22Rv1 (cell line): ENCODE measurements around the gene PFN3.

Source experiments
- ZFX ChIP-seq: fragments of 450-650 bp; IDR thresholded peaks from 2 replicates; pipeline ENCODE4 v1.6.1; 2017; ENCODE audit warnings: antibody characterized with exemption, borderline replicate concordance
- TF ChIP-seq, protein P1 (sequence below): fragments of 450-650 bp; IDR thresholded peaks from 2 replicates; pipeline ENCODE4 v1.5.1; 2017; ENCODE audit warnings: mild to moderate bottlenecking

DNA sequence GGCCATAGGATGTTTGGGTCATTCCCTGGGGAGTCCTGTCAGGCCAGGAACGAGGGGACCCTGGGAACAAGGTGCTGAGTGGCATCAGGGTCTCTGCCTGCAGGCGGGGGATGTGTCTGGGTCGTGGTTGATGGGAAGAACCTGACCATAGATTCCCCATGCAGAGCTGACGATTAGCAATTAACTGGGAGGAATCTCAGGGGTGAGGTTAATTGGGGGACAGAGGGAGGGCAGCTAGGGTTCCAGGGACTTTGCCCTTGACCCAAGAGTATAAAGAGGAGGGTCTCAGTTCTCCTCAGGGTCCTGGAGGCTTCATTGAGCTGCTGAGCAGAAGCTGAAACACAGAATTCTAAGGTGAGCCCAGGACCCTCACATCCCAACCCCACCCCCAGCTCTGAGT, 16.3 kb downstream of the PFN3 start, which contains the start of gene SLC34A1:
- TF ChIP-seq, protein P1, sequence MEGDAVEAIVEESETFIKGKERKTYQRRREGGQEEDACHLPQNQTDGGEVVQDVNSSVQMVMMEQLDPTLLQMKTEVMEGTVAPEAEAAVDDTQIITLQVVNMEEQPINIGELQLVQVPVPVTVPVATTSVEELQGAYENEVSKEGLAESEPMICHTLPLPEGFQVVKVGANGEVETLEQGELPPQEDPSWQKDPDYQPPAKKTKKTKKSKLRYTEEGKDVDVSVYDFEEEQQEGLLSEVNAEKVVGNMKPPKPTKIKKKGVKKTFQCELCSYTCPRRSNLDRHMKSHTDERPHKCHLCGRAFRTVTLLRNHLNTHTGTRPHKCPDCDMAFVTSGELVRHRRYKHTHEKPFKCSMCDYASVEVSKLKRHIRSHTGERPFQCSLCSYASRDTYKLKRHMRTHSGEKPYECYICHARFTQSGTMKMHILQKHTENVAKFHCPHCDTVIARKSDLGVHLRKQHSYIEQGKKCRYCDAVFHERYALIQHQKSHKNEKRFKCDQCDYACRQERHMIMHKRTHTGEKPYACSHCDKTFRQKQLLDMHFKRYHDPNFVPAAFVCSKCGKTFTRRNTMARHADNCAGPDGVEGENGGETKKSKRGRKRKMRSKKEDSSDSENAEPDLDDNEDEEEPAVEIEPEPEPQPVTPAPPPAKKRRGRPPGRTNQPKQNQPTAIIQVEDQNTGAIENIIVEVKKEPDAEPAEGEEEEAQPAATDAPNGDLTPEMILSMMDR: no peak
- no peak for TF ChIP-seq ZFX
